Esophagus muscularis mucosa (tissue), 4 donors: ENCODE measurements around the gene MBD5.
A peak's percentile ranks its signal among the peaks of the same experiment; 100 is the strongest.

Experiments used
- CTCF ChIP-seq, 3 experiments: fragments of 200-600 bp in 2 of 3; fragments of 450-650 bp in 1 of 3; sonication (generic) in 2 of 3; IDR thresholded peaks; one replicate each; pipeline ENCODE4 v1.5.1; 2017 to 2019; ENCODE audit warnings: antibody characterized with exemption in 3 of 3, mild to moderate bottlenecking in 2 of 3, moderate library complexity in 1 of 3
- EP300 ChIP-seq: sonication (generic); formaldehyde crosslinking; IDR thresholded peaks from one replicate; pipeline ENCODE4 v1.6.1; 2017; ENCODE audit warnings: antibody characterized with exemption
- POLR2A ChIP-seq: fragments of 450-650 bp; IDR thresholded peaks from one replicate; pipeline ENCODE4 v1.6.1; 2017; ENCODE audit warnings: antibody characterized with exemption, moderate library complexity, mild to moderate bottlenecking, low read depth
- POLR2AphosphoS5 ChIP-seq, 2 donors: sonication (generic); formaldehyde crosslinking; IDR thresholded peaks; one replicate each; pipeline ENCODE4 v1.6.1; 2017; ENCODE audit warnings: antibody characterized with exemption in 2 of 2

GRCh38 chr2:148238561-148238960 is 217.7 kb downstream of the MBD5 start:
- TF ChIP-seq CTCF (IDR thresholded peaks at IDR 0.05) (no peak), POLR2A (no peak), EP300 (no peak), POLR2AphosphoS5 (IDR thresholded peaks at IDR 0.05) (peak in 1 of 2 donors; percentile 37)
